Ascending aorta (tissue), 2 donors: Measurements from ENCODE around the gene TMEM8B. TPM values are rescaled to one million over a fixed set of nuclear protein-coding genes. Genes with fewer than 3 reads are reported as not detected.
A peak's percentile ranks its signal among the peaks of the same experiment; 100 is the strongest.

Experiments
- DNase-seq, 2 donors: peaks; one replicate each; pipeline ENCODE4 v3.0.0-alpha.2; 2019; ENCODE audit warnings: low spot score in 2 of 2
- H3K27ac ChIP-seq, 2 donors: fragments of 200-600 bp; sonication (generic); one replicate each; pipeline ENCODE4 v1.5.1; 2016 to 2017; ENCODE audit warnings: mild to moderate bottlenecking in 1 of 2
- H3K27me3 ChIP-seq: fragments of 200-600 bp; sonication (generic); one replicate; pipeline ENCODE4 v1.5.1; 2017
- H3K36me3 ChIP-seq, 2 donors: fragments of 200-600 bp; sonication (generic); one replicate each; pipeline ENCODE4 v1.5.1; 2016
- H3K4me1 ChIP-seq, 2 donors: fragments of 200-600 bp; sonication (generic); one replicate each; pipeline ENCODE4 v1.5.1; 2016 to 2017; ENCODE audit warnings: mild to moderate bottlenecking in 1 of 2
- H3K4me3 ChIP-seq, 2 donors: fragments of 200-600 bp; sonication (generic); one replicate each; pipeline ENCODE4 v1.5.1; 2016 to 2017; ENCODE audit warnings: mild to moderate bottlenecking in 1 of 2
- H3K9me3 ChIP-seq, 2 donors: fragments of 200-600 bp; sonication (generic); one replicate each; pipeline ENCODE4 v1.5.1; 2016
- intact Hi-C: fragments of 100-400 bp; cut with DNase I; formaldehyde crosslinking; loops from one replicate; pipeline ENCODE4 v1.15.1; 2023
- total RNA-seq: library from RNA; depleted of rRNA; stranded (reverse); fragments of >200 nt; gene quantifications from one replicate; pipeline ENCODE4 v1.1.0, GENCODE V29; 2016
- TF ChIP-seq, protein P1 (sequence below), 3 experiments: fragments of 200-600 bp in 2 of 3; fragments of 450-650 bp in 1 of 3; sonication (generic) in 2 of 3; IDR thresholded peaks; one replicate each; pipeline ENCODE4 v1.5.1; 2016 to 2019; ENCODE audit warnings: antibody characterized with exemption in 3 of 3, mild to moderate bottlenecking in 1 of 3, moderate library complexity in 1 of 3

TMEM8B gene
- total RNA-seq, 1 donor from 2014 or later, result 37.3 TPM

DNA sequence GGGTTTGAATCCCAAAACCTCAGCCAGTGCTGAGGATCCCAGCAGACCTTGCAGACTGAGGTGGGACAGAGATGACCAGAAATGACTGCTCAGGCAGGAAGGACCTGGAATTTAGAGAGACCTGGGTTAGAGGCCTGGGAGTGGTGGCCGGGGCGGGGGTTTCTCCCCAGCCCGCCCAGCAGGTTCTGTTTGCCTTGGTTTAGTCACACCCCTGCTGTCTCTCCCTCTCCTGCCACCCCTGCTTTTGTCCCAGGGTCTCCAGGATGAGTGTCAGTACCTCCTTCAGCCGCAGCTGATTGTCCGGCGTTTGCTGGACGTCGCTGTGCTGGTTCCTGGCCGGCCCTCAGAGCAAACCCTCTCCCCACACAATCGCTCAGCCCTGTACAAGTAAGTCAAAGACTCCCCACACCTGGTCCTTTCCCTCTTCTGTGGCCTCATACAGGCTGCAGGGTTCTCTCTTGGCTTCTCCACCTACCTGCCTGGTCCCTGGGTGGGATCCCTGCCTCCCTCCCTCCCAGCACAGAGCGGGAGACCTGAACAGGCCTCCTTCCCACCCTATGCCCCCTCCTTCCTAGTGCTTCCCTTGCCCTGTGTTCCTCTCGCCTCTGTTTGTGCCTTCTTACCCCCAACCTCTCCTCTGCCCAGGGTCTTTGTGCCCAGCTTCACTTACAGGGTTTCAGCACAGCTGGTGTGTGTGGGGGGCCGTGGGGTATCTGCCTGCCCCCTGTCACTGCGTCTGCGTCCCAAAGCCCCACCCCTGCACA, 12.0 kb downstream of the TMEM8B start:
- Histone ChIP-seq H3K27ac (no peak overlapping the region), H3K4me3 (no peak overlapping the region), H3K36me3 (peaks cover 0 to 6% of the 10 kb centered on the region in 2 donors), H3K9me3 (no peaks in the 10 kb centered on the region), H3K27me3 (no peaks in the 10 kb centered on the region), H3K4me1 (peaks cover 0 to 17% of the 10 kb centered on the region in 2 donors)
- TF ChIP-seq, protein P1, sequence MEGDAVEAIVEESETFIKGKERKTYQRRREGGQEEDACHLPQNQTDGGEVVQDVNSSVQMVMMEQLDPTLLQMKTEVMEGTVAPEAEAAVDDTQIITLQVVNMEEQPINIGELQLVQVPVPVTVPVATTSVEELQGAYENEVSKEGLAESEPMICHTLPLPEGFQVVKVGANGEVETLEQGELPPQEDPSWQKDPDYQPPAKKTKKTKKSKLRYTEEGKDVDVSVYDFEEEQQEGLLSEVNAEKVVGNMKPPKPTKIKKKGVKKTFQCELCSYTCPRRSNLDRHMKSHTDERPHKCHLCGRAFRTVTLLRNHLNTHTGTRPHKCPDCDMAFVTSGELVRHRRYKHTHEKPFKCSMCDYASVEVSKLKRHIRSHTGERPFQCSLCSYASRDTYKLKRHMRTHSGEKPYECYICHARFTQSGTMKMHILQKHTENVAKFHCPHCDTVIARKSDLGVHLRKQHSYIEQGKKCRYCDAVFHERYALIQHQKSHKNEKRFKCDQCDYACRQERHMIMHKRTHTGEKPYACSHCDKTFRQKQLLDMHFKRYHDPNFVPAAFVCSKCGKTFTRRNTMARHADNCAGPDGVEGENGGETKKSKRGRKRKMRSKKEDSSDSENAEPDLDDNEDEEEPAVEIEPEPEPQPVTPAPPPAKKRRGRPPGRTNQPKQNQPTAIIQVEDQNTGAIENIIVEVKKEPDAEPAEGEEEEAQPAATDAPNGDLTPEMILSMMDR (IDR thresholded peaks at IDR 0.05), result no peak
- DNase-seq, result no peak
- intact Hi-C loops, result no loop called here

- Histone ChIP-seq H3K27ac (no peak overlapping the region), H3K36me3 (peaks cover 4 to 9% of the 10 kb centered on the region in 2 donors), H3K4me1 (peaks cover 0 to 17% of the 10 kb centered on the region in 2 donors), H3K4me3 (no peak overlapping the region), H3K27me3 (no peaks in the 10 kb centered on the region), H3K9me3 (no peaks in the 10 kb centered on the region)
- no peak for DNase-seq
- intact Hi-C loops, result no loop called here
- TF ChIP-seq, protein P1 (IDR thresholded peaks at IDR 0.05), result no peak
These were observed 12.5 kb downstream of the TMEM8B start for GRCh38 chr9:35841645-35841900.

DNA sequence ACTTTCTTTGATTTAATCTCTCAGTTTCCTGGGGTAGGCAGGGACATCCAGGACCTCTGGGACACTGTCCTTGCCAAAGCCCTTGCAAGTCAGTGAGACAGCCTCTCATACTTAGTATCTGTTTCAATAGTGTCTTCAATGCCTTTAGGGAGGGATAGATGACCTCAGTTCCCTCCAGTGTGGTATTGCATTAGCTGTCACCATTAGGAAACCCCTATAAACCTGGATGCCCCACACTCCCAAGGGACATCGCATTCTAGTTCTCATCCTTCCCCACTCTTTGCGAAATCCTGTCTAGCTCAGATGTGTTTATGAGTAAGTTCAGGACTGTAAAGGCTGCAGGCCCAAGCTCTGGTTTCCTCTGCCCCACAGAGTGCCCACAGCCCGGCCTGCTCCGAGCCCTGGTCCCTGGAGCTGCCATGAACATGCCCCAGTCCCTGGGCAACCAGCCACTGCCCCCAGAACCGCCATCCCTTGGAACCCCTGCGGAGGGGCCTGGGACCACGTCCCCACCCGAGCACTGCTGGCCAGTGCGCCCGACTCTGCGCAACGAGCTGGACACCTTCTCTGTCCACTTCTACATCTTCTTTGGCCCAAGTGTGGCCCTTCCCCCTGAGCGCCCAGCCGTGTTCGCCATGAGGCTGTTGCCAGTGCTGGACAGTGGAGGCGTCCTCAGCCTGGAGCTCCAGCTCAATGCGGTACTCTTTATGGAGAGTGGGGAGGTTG, 13.2 kb downstream of the TMEM8B start:
- intact Hi-C loops, result no loop called here
- DNase-seq, result no peak
- Histone ChIP-seq H3K4me1 (peaks cover 0 to 17% of the 10 kb centered on the region in 2 donors), H3K36me3 (peaks cover 11 to 14% of the 10 kb centered on the region in 2 donors), H3K4me3 (no peak overlapping the region), H3K27ac (no peak overlapping the region), H3K9me3 (no peaks in the 10 kb centered on the region), H3K27me3 (no peaks in the 10 kb centered on the region)
- TF ChIP-seq, protein P1 (IDR thresholded peaks at IDR 0.05), result no peak

- H3K27ac ChIP-seq, result no peak overlapping the region
- peaks cover 14% of the 10 kb centered on the region in 2 donors for H3K36me3 ChIP-seq
- no peaks in the 10 kb centered on the region for H3K9me3 ChIP-seq
- no peaks in the 10 kb centered on the region for H3K27me3 ChIP-seq
- TF ChIP-seq, protein P1 (IDR thresholded peaks at IDR 0.05), result no peak
- DNase-seq, result no peak
- peaks cover 0 to 23% of the 10 kb centered on the region in 2 donors for H3K4me1 ChIP-seq
- no peak overlapping the region for H3K4me3 ChIP-seq
- intact Hi-C loops, result no loop called here
These were observed 13.8 kb downstream of the TMEM8B start for GRCh38 chr9:35842795-35843194.

DNA sequence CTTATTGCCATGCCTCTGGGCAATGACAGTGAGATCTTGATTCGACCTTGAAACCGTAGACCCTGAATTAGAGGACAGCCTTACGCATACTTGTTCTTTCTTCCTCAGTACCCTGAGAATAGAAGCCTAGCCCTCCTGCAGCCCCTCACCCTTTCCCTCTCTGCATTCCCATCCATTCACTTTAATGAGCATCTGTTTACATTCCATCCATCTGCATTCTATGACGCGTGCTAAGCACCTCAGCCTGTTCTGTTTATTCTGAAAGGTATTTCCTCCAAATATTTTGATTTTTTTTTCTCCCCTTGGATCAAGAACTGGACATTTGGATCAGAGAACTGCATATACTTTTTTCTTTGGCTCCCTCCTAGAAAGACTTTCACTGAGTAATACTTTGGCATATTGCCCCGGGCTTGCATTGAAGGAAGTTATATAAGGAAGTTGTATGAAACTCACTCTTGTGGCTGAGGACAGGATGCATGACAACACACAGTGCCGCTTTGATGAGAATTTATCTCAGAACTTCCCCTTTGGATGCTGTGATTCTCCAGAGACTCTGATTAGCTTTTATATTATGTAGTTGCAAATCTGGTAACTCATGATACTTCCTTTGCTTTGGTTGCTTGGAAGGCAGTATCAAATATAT, 15.7 kb downstream of the TMEM8B start:
- H3K9me3 ChIP-seq, result no peaks in the 10 kb centered on the region
- TF ChIP-seq, protein P1 (IDR thresholded peaks at IDR 0.05), result no peak
- intact Hi-C loops, result loop anchor here (2.0 kb wide), 2 partner anchors 16 to 30 kb away; partner anchors contain the start of genes FAM221B, HINT2 and TMEM8B
- H3K27me3 ChIP-seq, result no peaks in the 10 kb centered on the region
- H3K36me3 ChIP-seq, result peaks cover 14 to 18% of the 10 kb centered on the region in 2 donors
- H3K4me1 ChIP-seq, result peaks cover 0 to 26% of the 10 kb centered on the region in 2 donors
- peak overlapping the region; percentile 8 to 44 for H3K27ac ChIP-seq
- peak in 1 of 2 donors; percentile 72 for DNase-seq
- no peak overlapping the region for H3K4me3 ChIP-seq
